HepG2 (cell line): ENCODE measurements around the gene TDRD9. TPM values are rescaled to one million over a fixed set of nuclear protein-coding genes. Genes with fewer than 3 reads are reported as not detected.

Experiments
- AKNA ChIP-seq: sonication (generic); formaldehyde crosslinking; IDR thresholded peaks from 2 replicates; pipeline ENCODE4 v1.4.0; 2020; ENCODE audit warnings: missing genetic modification reagents, borderline replicate concordance
- FOXM1 ChIP-seq: sonication (generic); formaldehyde crosslinking; IDR thresholded peaks from 2 replicates; pipeline ENCODE4 v1.5.0; 2020; ENCODE audit warnings: missing genetic modification reagents
- HMG20B ChIP-seq: conservative IDR thresholded peaks from 2 replicates; pipeline ENCODE4 v1.6.1; 2016; ENCODE audit warnings: missing genetic modification reagents, missing compliant biosample characterization
- IRF2 ChIP-seq: IDR thresholded peaks from 2 replicates; pipeline ENCODE4 v1.6.1; 2018; ENCODE audit warnings: missing genetic modification reagents, missing compliant biosample characterization
- IRX3 ChIP-seq: sonication (generic); formaldehyde crosslinking; IDR thresholded peaks from 2 replicates; pipeline ENCODE4 v1.8.1; 2023; ENCODE audit warnings: mild to moderate bottlenecking, low read depth, missing genetic modification reagents, borderline replicate concordance
- MEIS1 ChIP-seq: sonication (generic); formaldehyde crosslinking; IDR thresholded peaks from 2 replicates; pipeline ENCODE4 v1.9.0; 2021; ENCODE audit warnings: mild to moderate bottlenecking, missing genetic modification reagents, moderate library complexity, borderline replicate concordance
- MTA1 ChIP-seq: sonication (generic); formaldehyde crosslinking; IDR thresholded peaks from 2 replicates; pipeline ENCODE4 v1.4.0; 2020; ENCODE audit warnings: missing genetic modification reagents, mild to moderate bottlenecking, borderline replicate concordance
- NCOA5 ChIP-seq: sonication (generic); formaldehyde crosslinking; IDR thresholded peaks from 2 replicates; pipeline ENCODE4 v1.4.0; 2020; ENCODE audit warnings: missing genetic modification reagents
- SMARCE1 ChIP-seq: fragments of 450-650 bp; IDR thresholded peaks from 2 replicates; pipeline ENCODE4 v1.6.1; 2017; ENCODE audit warnings: borderline replicate concordance
- SYNCRIP ChIP-seq: fragments of 200-400 bp; formaldehyde crosslinking; IDR thresholded peaks from 2 replicates; pipeline ENCODE4 v1.6.1; 2018; ENCODE audit warnings: mild to moderate bottlenecking, low read depth, low read length; ENCODE audit not compliant: insufficient read depth
- ZC3H4 ChIP-seq: sonication (generic); formaldehyde crosslinking; IDR thresholded peaks from 2 replicates; pipeline ENCODE4 v1.4.0; 2020; ENCODE audit warnings: missing genetic modification reagents, borderline replicate concordance
- ZNF256 ChIP-seq: sonication (generic); formaldehyde crosslinking; conservative IDR thresholded peaks from 2 replicates; pipeline ENCODE4 v1.4.0; 2020; ENCODE audit warnings: missing genetic modification reagents
- ZNF460 ChIP-seq: sonication (generic); formaldehyde crosslinking; IDR thresholded peaks from 2 replicates; pipeline ENCODE4 v1.5.1; 2020; ENCODE audit warnings: missing genetic modification reagents, mild to moderate bottlenecking, borderline replicate concordance
- ZNF512B ChIP-seq: sonication (generic); formaldehyde crosslinking; IDR thresholded peaks from 2 replicates; pipeline ENCODE4 v1.5.1; 2020; ENCODE audit warnings: missing genetic modification reagents, mild to moderate bottlenecking, borderline replicate concordance
- ZNF563 ChIP-seq: sonication (generic); formaldehyde crosslinking; IDR thresholded peaks from 2 replicates; pipeline ENCODE4 v1.8.0; 2022; ENCODE audit warnings: mild to moderate bottlenecking, moderate library complexity, missing genetic modification reagents
- ZNF572 ChIP-seq: sonication (generic); formaldehyde crosslinking; IDR thresholded peaks from 2 replicates; pipeline ENCODE4 v1.5.1; 2020; ENCODE audit warnings: mild to moderate bottlenecking, missing genetic modification reagents
- ZNF597 ChIP-seq: sonication (generic); formaldehyde crosslinking; IDR thresholded peaks from 2 replicates; pipeline ENCODE4 v1.5.0; 2020; ENCODE audit warnings: missing genetic modification reagents
- ZNF614 ChIP-seq: IDR thresholded peaks from 2 replicates; pipeline ENCODE4 v1.6.1; 2018; ENCODE audit warnings: missing biosample characterization, missing genetic modification reagents, inconsistent platforms, borderline replicate concordance
- polyA plus RNA-seq, 8 experiments: library from polyadenylated mRNA; depleted of rRNA in 3 of 8; stranded (reverse) in 7 of 8; unstranded in 1 of 8; fragments of >200 nt; fragmentation: Illumina TruSeq in 4 of 8; extraction: Trizol in 4 of 8; gene quantifications; 2 replicates each; pipeline versions ENCODE4 v1.2.1 to v1.2.3, GENCODE V29; 2011 to 2016; ENCODE audit warnings: low read depth in 4 of 8, missing spikeins in 1 of 8, mixed read lengths in 1 of 8; ENCODE audit not compliant: insufficient read depth in 1 of 8
- total RNA-seq, 5 experiments: library from RNA; depleted of rRNA; stranded (reverse); fragments of >200 nt; fragmentation: Illumina TruSeq; extraction: Trizol; gene quantifications; 2 replicates each; pipeline ENCODE4 v1.2.3, GENCODE V29; 2016; ENCODE audit warnings: low read depth in 1 of 5

Gene TDRD9
- total and polyA plus RNA-seq, 2 of the 13 experiments (the other 11 are each of a cell fraction or from before 2014, with no cell fraction given) = not detected

GRCh38 chr14:103881268-103882201, 46.7 kb upstream of the TDRD9 start (continued):
- TF ChIP-seq AKNA (CRISPR knock-in tag) (no peak), NCOA5 (CRISPR knock-in tag) (no peak), MTA1 (CRISPR knock-in tag) (peak; percentile 96), ZNF563 (CRISPR knock-in tag) (peak; percentile 98), ZNF572 (CRISPR knock-in tag) (peak; percentile 89), IRX3 (CRISPR knock-in tag) (0 out of 2 replicates have a peak, but pooled peaks have one; percentile 87), FOXM1 (0 out of 2 replicates have a peak, but pooled peaks have one; percentile 26), ZNF460 (CRISPR knock-in tag) (no peak; the same call in 1 of the 2 replicates), ZNF256 (peak; percentile 68; the same call in 1 of the 2 replicates), MEIS1 (CRISPR knock-in tag) (peak; percentile 77; the same call in 1 of the 2 replicates), ZNF512B (CRISPR knock-in tag) (peak; percentile 97), ZC3H4 (CRISPR knock-in tag) (no peak; the same call in 1 of the 2 replicates), SMARCE1 (no peak), IRF2 (CRISPR knock-in tag) (peak; percentile 78), HMG20B (CRISPR knock-in tag) (no peak), ZNF614 (CRISPR knock-in tag) (peak; percentile 89; the same call in 1 of the 2 replicates), ZNF597 (CRISPR knock-in tag) (no peak), SYNCRIP (no peak)
